GM10266 (cell line): ENCODE results near the gene PRKD3.

Experiments used
- DNase-seq: peaks from one replicate; pipeline ENCODE4 v3.0.0; 2012; ENCODE audit errors: extremely low spot score
- TF ChIP-seq, protein P1 (sequence below): IDR thresholded peaks from 2 replicates; pipeline ENCODE4 v1.5.1; 2012; ENCODE audit warnings: mild to moderate bottlenecking, low read depth; ENCODE audit not compliant: control insufficient read depth, insufficient read depth; ENCODE audit errors: missing control alignments

PRKD3 gene

DNA sequence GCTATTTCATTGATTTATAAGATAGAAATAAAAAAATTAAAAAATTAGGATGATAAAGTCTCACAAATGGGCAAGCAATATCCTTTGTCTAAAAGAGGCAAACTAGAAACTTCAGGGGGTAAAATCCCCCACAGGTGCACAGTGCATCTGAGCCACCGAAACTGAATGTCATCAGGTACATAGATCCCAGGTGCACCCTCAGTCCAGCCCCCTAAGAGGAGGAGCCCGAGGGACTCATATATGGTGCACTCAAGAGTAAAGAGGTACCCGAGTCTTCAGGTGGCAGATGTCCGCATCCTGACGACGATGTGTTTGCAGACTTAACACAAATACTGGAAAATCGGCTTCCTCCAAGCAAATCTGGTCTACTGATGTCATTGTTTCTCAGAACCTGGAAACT lies 31.1 kb upstream of the PRKD3 start:
- no peak for DNase-seq
- TF ChIP-seq, protein P1, sequence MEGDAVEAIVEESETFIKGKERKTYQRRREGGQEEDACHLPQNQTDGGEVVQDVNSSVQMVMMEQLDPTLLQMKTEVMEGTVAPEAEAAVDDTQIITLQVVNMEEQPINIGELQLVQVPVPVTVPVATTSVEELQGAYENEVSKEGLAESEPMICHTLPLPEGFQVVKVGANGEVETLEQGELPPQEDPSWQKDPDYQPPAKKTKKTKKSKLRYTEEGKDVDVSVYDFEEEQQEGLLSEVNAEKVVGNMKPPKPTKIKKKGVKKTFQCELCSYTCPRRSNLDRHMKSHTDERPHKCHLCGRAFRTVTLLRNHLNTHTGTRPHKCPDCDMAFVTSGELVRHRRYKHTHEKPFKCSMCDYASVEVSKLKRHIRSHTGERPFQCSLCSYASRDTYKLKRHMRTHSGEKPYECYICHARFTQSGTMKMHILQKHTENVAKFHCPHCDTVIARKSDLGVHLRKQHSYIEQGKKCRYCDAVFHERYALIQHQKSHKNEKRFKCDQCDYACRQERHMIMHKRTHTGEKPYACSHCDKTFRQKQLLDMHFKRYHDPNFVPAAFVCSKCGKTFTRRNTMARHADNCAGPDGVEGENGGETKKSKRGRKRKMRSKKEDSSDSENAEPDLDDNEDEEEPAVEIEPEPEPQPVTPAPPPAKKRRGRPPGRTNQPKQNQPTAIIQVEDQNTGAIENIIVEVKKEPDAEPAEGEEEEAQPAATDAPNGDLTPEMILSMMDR, result no peak

DNA sequence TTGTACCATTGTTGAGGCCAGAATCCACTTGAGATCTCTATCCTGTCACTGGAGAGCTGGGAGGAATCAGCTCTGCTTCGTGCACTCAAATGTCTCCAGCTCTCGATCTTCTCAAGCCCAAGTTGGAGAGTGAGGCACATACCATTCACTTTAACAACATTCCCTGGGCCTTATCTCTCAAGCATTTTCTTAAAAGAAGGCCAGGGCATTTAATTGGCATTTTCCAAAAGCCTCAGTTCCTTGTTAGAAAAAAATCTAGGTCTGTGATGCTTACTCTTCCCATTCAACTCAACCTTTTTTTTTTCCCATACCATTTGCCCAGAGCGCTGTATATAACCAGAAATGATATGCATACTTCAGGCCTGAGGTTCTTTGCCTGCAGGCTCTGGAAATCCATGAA lies 29.9 kb upstream of the PRKD3 start:
- no peak for DNase-seq
- TF ChIP-seq, protein P1, result no peak

DNA sequence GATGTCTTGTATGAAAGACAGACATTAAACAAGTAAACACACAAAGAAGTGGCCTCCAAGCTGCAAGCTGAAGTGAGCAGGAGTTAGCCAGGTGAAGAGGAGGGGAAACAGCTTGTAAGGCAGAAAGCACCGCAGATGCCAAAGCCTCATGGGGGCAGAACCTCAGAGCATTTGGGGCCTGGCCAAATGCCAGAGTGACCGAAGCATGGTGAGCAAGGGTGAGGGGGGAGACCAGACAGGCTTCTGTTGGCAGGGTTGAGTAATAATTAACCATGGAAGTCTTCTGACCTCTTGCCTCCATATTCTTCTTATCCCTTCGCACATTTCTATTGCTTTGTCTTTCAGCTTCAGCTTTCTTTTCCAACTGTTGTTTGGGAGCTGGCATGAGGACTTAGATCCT lies 25.4 kb upstream of the PRKD3 start:
- TF ChIP-seq, protein P1, result no peak
- no peak for DNase-seq

DNA sequence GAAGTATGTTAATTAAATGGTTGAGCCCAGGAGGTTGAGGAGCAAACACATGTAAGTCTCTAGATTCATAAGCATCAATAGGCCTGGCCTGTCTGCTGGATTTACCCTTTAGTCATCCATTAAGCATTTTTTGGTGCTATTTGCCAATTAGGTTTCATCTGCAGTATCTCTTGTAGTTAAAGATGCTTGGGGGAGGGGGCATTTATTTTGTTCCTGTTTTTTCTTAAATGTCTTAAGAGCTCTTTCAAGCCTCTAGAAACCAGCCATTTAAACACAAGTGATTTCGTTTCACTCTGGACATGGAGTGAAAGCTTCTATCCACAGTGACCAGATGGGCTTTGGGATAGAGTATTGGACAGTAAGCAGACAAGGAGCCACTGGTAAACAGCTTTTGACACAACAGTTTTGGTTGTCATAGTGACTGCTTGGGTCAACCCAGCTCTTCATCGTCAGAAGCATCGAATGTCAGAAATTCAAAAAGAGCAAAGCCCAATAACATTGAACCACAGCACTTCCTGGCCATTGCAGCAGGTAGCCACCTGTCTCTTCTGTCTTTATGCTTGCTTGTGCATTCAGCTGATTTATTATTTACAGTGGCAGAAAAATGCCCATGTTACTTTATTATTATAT lies 24.7 kb upstream of the PRKD3 start:
- TF ChIP-seq, protein P1, result no peak
- DNase-seq, result no peak

DNA sequence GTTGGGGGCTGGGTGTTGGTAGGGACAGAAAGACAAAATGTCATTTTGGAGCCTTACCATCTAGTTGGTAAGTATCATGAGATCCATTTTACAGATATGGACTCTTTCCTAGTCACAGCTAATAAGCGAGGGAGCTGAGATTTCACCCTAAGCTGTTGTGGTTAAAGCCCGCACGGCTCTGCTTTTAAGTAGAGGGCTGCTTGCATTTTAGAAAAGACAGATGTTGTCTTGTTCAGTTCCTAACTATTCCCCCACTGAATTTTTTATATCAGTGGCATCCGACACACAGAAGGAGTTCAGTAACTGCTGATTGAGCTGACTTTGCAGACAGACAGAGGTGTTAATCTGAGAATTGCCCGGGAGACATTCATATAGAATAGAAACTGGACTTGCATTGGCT lies 23.5 kb upstream of the PRKD3 start:
- no peak for DNase-seq
- TF ChIP-seq, protein P1, result no peak

DNA sequence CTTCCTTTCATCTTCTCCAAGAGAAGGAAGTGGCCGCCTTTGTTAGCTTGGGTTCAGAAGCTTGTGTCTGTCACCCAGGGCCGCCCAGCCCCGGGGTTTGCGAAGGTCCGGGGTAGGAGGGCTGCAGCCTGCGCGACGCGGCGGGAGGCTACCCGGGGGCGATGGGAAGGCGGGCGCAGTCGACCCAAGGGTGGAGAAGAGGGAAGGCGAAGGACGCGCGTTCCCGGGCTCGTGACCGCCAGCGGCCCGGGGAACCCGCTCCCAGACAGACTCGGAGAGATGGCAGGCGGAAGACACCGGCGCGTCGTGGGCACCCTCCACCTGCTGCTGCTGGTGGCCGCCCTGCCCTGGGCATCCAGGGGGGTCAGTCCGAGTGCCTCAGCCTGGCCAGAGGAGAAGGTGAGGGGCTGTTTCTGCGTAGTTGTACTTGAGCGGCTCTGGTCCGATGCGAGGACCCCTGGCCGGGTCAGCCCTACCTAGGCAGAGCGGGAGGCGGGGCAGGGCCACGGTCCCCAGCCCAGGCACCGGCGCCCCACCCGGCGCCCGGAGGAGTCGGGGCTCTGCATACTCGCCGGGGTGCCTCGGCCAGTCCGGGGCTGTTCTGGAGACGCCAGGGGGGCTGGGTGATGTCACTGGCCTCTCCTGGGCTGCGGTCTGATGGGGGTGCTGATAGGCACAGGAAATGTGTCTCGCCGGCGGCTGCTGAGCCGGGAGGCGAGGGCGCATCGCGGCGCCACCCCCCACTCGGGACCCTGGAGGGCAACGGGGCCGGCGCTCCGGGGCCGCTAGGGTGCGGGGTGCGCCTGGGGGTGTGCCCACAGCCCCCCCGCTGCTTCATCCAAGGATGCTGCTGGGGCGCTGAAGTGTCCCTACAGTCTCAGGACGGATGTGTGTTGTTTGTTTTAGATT lies 20.1 kb upstream of the PRKD3 start, which contains the start of gene QPCT:
Gene QPCT (plus strand): TSS at position 178 of the 909 bp plus-strand sequence. CDS start 102 bp downstream, at position 280.
- peak; percentile 77 for DNase-seq
- TF ChIP-seq, protein P1, result no peak
